Panc1 (cell line): ENCODE measurements around the gene BCORL1.

ENCODE experiments used
- SIN3A ChIP-seq: IDR thresholded peaks from 2 replicates; pipeline ENCODE4 v1.6.1; 2012; ENCODE audit warnings: low read depth, mild to moderate bottlenecking, low read length, moderate library complexity, borderline replicate concordance; ENCODE audit not compliant: insufficient read depth
- TCF7L2 ChIP-seq: IDR thresholded peaks from 2 replicates; pipeline ENCODE4 v1.6.1; 2011; ENCODE audit warnings: mild to moderate bottlenecking, low read depth, low read length, inconsistent platforms
- TF ChIP-seq, protein P1 (sequence below): fragments of 450-650 bp; IDR thresholded peaks from 2 replicates; pipeline ENCODE4 v1.5.1; 2017; ENCODE audit warnings: mild to moderate bottlenecking
- TF ChIP-seq, protein P2 (sequence below), 2 experiments: IDR thresholded peaks; 2 replicates each; pipeline ENCODE4 v1.6.1; 2011 to 2012; ENCODE audit warnings: low read depth in 2 of 2, control low read depth in 1 of 2, low read length in 1 of 2, mild to moderate bottlenecking in 1 of 2, moderate library complexity in 1 of 2; ENCODE audit not compliant: insufficient read depth in 1 of 2

DNA sequence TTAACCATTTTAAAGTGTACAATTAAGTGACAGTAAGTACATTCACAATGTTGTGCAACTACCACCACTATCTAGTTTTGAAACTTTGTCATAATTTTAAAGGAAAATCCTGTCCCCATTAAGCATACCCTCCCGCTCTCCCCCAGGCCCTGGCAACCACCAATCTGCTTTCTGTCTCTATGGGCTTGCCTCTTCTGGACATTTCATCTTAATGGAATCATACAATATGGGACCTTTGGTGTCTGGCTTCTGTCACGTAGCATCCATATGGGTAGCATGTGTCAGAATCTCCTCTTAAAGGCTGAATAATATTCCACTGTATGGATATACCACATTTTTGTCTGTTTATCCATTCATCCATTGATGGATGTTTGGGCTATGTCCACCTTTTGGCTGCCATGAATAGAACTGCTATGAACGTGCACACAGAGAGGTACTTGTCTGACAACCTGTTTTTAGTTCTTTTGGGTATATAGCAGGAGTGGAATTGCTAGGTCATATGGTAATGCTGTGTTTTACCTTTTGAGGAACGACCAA is 66.3 kb downstream of the BCORL1 start:
- TF ChIP-seq, protein P1, sequence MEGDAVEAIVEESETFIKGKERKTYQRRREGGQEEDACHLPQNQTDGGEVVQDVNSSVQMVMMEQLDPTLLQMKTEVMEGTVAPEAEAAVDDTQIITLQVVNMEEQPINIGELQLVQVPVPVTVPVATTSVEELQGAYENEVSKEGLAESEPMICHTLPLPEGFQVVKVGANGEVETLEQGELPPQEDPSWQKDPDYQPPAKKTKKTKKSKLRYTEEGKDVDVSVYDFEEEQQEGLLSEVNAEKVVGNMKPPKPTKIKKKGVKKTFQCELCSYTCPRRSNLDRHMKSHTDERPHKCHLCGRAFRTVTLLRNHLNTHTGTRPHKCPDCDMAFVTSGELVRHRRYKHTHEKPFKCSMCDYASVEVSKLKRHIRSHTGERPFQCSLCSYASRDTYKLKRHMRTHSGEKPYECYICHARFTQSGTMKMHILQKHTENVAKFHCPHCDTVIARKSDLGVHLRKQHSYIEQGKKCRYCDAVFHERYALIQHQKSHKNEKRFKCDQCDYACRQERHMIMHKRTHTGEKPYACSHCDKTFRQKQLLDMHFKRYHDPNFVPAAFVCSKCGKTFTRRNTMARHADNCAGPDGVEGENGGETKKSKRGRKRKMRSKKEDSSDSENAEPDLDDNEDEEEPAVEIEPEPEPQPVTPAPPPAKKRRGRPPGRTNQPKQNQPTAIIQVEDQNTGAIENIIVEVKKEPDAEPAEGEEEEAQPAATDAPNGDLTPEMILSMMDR: no peak
- TF ChIP-seq SIN3A (no peak), TCF7L2 (no peak)
- TF ChIP-seq, protein P2, sequence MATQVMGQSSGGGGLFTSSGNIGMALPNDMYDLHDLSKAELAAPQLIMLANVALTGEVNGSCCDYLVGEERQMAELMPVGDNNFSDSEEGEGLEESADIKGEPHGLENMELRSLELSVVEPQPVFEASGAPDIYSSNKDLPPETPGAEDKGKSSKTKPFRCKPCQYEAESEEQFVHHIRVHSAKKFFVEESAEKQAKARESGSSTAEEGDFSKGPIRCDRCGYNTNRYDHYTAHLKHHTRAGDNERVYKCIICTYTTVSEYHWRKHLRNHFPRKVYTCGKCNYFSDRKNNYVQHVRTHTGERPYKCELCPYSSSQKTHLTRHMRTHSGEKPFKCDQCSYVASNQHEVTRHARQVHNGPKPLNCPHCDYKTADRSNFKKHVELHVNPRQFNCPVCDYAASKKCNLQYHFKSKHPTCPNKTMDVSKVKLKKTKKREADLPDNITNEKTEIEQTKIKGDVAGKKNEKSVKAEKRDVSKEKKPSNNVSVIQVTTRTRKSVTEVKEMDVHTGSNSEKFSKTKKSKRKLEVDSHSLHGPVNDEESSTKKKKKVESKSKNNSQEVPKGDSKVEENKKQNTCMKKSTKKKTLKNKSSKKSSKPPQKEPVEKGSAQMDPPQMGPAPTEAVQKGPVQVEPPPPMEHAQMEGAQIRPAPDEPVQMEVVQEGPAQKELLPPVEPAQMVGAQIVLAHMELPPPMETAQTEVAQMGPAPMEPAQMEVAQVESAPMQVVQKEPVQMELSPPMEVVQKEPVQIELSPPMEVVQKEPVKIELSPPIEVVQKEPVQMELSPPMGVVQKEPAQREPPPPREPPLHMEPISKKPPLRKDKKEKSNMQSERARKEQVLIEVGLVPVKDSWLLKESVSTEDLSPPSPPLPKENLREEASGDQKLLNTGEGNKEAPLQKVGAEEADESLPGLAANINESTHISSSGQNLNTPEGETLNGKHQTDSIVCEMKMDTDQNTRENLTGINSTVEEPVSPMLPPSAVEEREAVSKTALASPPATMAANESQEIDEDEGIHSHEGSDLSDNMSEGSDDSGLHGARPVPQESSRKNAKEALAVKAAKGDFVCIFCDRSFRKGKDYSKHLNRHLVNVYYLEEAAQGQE (IDR thresholded peaks at IDR 0.05; ENCODE audit: insufficient read depth in 1 of 2, low read depth in 2 of 2, low read length in 1 of 2): no peak
